ENCODE measurements around the gene NTRK1. TPM values are rescaled to one million over a fixed set of nuclear protein-coding genes. Genes with fewer than 3 reads are reported as not detected.

Gene NTRK1
- total and polyA plus RNA-seq, 2 of the 13 experiments (the other 11 are each of a cell fraction or from before 2014, with no cell fraction given): not detected

DNA sequence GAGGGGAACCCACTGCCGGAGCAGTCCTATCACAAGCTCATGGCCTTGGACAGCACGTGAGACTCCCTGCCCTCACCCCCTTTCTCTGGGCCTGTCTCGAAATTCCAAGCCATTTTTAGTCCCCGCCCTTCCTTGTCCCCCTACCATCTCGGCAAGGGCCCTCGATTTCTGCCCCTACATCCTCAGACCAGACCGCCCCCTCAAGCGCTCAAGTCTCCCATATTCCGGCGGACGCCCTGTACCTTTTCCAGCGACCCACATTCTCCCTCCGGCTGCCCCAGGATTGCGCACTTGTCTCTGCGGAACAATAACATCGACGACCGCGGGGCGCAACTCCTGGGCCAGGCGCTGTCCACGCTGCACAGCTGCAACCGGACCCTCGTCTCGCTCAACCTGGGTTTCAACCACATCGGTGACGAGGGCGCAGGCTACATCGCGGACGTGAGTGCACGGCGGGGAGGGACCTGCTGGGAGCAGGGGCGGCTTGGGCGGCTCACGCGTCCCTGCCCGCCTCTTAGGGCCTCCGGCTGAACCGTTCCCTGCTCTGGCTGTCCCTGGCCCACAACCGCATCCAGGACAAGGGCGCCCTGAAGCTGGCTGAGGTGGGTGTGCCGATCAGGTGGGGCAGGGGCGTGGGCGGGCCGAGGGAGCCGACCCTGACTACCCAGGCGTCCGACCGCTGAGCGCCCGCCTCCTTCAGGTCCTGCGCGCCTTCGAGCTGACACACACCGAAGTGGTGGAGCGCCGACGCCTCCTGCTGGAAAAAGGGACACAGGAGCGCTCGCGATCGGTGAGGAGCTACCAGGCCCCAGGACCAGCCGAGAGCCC is 66.8 kb downstream of the NTRK1 start:
- peak; percentile 86 for ATAC-seq
- Histone ChIP-seq H3K4me2 (ENCODE audit: low read depth, low read length) (peak overlapping the region; percentile 80), H2AFZ (ENCODE audit: low read length) (no peak overlapping the region), H3K4me3 (replicated peaks in 1 of 3; ENCODE audit: insufficient read depth in 1 of 3, low read depth in 2 of 3, low read length in 3 of 3) (peak overlapping the region; percentile 16 to 65 (median 49); a peak in 3 of 6 replicates), H3K79me2 (ENCODE audit: insufficient read depth, low read length) (no peaks in the 10 kb centered on the region), H3K9ac (ENCODE audit: insufficient read depth, low read depth, low read length) (no peak overlapping the region), H3K27ac (ENCODE audit: extremely low read length, insufficient read depth, low read length) (no peak overlapping the region), H3K4me1 (ENCODE audit: insufficient read depth, low read length) (peaks cover 20% of the 10 kb centered on the region), H3K9me3 (ENCODE audit: low read length) (no peaks in the 10 kb centered on the region), H3K36me3 (replicated peaks in 1 of 2; ENCODE audit: control insufficient read depth in 1 of 2, insufficient read depth in 2 of 2, low read length in 2 of 2) (no peaks in the 10 kb centered on the region), H4K20me1 (ENCODE audit: insufficient read depth, low read length) (0 out of 2 replicates have a peak, but pooled peaks cover 4% of the 10 kb centered on the region), H3K27me3 (ENCODE audit: control insufficient read depth in 1 of 2, insufficient read depth in 2 of 2, low read length in 2 of 2) (peaks cover 19 to 77% of the 10 kb centered on the region in 2 experiments; a peak in 4 of 5 replicates)
- POLR2A ChIA-PET: no interaction called here
- DNase-seq (ENCODE audit: low spot score): peak; percentile 48
- in situ Hi-C loops (cut with HindIII; ENCODE audit: extremely low pct_ligation_motif_present, low pct_unique_long_range_greater_than_20kb): loop anchor here (5.0 to 10.0 kb wide), 2 partner anchors 35 to 233 kb away; partner anchors contain the start of gene PEAR1
- CTCF ChIA-PET (ENCODE audit: low intra/inter-chr PET ratio, low total read pairs): interaction anchor here (1.3 to 2.7 kb wide), 3 partner anchors 35 to 130 kb away, joined by 4 to 14 read pairs (median 7); no protein-coding TSS in a partner anchor
- intact Hi-C loops (cut with micrococcal nuclease; ENCODE audit: unreplicated experiment): loop anchor here (1.0 kb wide), 1 partner anchor 35 kb away; no protein-coding TSS in a partner anchor
- 16% methylated on average over 22 of the region's 64 CpGs for WGBS (ENCODE audit: low lambda C conversion rate)
- BruUV-seq (replicated peaks): no TSS peak
- no peak for FAIRE-seq
- TF ChIP-seq KDM5B (CRISPR knock-in tag; IDR thresholded peaks at IDR 0.05; ENCODE audit: borderline replicate concordance) (peak; percentile 76), RXRA (CRISPR knock-in tag; IDR thresholded peaks at IDR 0.05) (peak; percentile 28; the same call in 1 of the 2 replicates), HNF4A (CRISPR knock-in tag; IDR thresholded peaks at IDR 0.05) (no peak), NFKBIZ (CRISPR knock-in tag; IDR thresholded peaks at IDR 0.05) (no peak), SMARCC2 (IDR thresholded peaks at IDR 0.05) (no peak), MEF2D (CRISPR knock-in tag; IDR thresholded peaks at IDR 0.05) (no peak), TBX2 (CRISPR knock-in tag; IDR thresholded peaks at IDR 0.05; ENCODE audit: borderline replicate concordance) (no peak), RAD21 (CRISPR knock-in tag; IDR thresholded peaks at IDR 0.05) (peak; percentile 82), GABPB1 (CRISPR knock-in tag; IDR thresholded peaks at IDR 0.05) (peak; percentile 41; the same call in 1 of the 2 replicates), PAX8 (CRISPR knock-in tag; IDR thresholded peaks at IDR 0.05; ENCODE audit: borderline replicate concordance) (no peak), ERF (CRISPR knock-in tag; IDR thresholded peaks at IDR 0.05) (no peak), NFATC3 (CRISPR knock-in tag; IDR thresholded peaks at IDR 0.05) (no peak), STAG1 (CRISPR knock-in tag; IDR thresholded peaks at IDR 0.05) (peak; percentile 91), THAP11 (CRISPR knock-in tag; IDR thresholded peaks at IDR 0.05) (0 out of 2 replicates have a peak, but pooled peaks have one; percentile 26), XRCC5 (optimal IDR thresholded peaks at IDR 0.05; ENCODE audit: low read length) (peak; percentile 51)
- TF ChIP-seq, protein P1, sequence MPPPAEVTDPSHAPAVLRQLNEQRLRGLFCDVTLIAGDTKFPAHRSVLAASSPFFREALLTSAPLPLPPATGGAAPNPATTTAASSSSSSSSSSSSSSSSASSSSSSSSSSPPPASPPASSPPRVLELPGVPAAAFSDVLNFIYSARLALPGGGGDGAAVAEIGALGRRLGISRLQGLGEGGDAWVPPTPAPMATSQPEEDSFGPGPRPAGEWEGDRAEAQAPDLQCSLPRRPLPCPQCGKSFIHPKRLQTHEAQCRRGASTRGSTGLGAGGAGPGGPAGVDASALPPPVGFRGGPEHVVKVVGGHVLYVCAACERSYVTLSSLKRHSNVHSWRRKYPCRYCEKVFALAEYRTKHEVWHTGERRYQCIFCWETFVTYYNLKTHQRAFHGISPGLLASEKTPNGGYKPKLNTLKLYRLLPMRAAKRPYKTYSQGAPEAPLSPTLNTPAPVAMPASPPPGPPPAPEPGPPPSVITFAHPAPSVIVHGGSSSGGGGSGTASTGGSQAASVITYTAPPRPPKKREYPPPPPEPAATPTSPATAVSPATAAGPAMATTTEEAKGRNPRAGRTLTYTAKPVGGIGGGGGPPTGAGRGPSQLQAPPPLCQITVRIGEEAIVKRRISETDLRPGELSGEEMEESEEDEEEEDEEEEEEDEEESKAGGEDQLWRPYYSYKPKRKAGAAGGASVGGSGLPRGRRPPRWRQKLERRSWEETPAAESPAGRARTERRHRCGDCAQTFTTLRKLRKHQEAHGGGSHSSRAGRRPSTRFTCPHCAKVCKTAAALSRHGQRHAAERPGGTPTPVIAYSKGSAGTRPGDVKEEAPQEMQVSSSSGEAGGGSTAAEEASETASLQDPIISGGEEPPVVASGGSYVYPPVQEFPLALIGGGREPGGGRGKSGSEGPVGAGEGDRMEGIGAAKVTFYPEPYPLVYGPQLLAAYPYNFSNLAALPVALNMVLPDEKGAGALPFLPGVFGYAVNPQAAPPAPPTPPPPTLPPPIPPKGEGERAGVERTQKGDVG (CRISPR knock-in tag; IDR thresholded peaks at IDR 0.05; ENCODE audit: borderline replicate concordance): 0 out of 2 replicates have a peak, but pooled peaks have one; percentile 33
- TF ChIP-seq, protein P2, sequence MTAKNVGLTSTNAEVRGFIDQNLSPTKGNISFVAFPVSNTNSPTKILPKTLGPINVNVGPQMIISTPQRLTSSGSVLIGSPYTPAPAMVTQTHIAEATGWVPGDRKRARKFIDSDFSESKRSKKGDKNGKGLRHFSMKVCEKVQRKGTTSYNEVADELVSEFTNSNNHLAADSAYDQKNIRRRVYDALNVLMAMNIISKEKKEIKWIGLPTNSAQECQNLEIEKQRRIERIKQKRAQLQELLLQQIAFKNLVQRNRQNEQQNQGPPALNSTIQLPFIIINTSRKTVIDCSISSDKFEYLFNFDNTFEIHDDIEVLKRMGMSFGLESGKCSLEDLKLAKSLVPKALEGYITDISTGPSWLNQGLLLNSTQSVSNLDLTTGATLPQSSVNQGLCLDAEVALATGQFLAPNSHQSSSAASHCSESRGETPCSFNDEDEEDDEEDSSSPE (CRISPR knock-in tag; IDR thresholded peaks at IDR 0.05): peak; percentile 55; the same call in 1 of the 2 replicates
- TF ChIP-seq, protein P3, sequence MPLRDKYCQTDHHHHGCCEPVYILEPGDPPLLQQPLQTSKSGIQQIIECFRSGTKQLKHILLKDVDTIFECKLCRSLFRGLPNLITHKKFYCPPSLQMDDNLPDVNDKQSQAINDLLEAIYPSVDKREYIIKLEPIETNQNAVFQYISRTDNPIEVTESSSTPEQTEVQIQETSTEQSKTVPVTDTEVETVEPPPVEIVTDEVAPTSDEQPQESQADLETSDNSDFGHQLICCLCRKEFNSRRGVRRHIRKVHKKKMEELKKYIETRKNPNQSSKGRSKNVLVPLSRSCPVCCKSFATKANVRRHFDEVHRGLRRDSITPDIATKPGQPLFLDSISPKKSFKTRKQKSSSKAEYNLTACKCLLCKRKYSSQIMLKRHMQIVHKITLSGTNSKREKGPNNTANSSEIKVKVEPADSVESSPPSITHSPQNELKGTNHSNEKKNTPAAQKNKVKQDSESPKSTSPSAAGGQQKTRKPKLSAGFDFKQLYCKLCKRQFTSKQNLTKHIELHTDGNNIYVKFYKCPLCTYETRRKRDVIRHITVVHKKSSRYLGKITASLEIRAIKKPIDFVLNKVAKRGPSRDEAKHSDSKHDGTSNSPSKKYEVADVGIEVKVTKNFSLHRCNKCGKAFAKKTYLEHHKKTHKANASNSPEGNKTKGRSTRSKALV (CRISPR knock-in tag; IDR thresholded peaks at IDR 0.05): peak; percentile 82; the same call in 1 of the 2 replicates

Data from HepG2 (cell line).